Measurements from ENCODE around the gene DMXL2. TPM values are rescaled to one million over a fixed set of nuclear protein-coding genes. Genes with fewer than 3 reads are reported as not detected.

DMXL2 gene
- total and polyA plus RNA-seq, 10 donors, result 11.1 to 140 (median 66.4) TPM

DNA sequence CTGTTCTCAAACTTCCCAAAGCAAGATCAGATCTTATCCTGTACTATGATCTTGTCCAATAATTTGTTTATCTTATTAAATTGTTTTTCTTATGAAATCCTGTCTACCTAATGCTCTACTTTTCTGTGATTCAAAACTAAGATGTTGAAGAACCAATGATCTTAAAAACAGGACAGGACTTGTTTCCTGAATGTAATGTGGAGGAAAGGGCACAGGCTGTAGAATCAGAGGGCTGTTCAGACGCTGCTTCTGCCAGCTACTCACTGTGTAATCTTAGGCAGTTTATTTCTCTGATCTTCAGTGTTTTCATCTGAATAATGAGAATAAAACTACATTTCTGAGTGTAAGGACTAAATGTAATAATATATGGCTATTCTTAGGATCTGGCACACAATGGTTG is 20.1 kb upstream of the DMXL2 start:
- no peak for DNase-seq
- Histone ChIP-seq H3K27ac (peak overlapping the region in 1 of 8 donors; percentile 43), H3K4me1 (peaks cover 0 to 21% (median 0%) of the 10 kb centered on the region in 6 donors), H3K27me3 (replicated peaks in 1 of 7) (peaks cover 0 to 6% (median 0%) of the 10 kb centered on the region in 7 donors), H3K4me3 (no peak overlapping the region), H3K36me3 (no peaks in the 10 kb centered on the region), H3K9me3 (no peaks in the 10 kb centered on the region)
- TF ChIP-seq, protein P1, sequence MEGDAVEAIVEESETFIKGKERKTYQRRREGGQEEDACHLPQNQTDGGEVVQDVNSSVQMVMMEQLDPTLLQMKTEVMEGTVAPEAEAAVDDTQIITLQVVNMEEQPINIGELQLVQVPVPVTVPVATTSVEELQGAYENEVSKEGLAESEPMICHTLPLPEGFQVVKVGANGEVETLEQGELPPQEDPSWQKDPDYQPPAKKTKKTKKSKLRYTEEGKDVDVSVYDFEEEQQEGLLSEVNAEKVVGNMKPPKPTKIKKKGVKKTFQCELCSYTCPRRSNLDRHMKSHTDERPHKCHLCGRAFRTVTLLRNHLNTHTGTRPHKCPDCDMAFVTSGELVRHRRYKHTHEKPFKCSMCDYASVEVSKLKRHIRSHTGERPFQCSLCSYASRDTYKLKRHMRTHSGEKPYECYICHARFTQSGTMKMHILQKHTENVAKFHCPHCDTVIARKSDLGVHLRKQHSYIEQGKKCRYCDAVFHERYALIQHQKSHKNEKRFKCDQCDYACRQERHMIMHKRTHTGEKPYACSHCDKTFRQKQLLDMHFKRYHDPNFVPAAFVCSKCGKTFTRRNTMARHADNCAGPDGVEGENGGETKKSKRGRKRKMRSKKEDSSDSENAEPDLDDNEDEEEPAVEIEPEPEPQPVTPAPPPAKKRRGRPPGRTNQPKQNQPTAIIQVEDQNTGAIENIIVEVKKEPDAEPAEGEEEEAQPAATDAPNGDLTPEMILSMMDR (IDR thresholded peaks at IDR 0.05 in 8 of 11, conservative IDR thresholded peaks at IDR 0.05 in 3 of 11), result no peak
- no peak for TF ChIP-seq POLR2A (IDR thresholded peaks at IDR 0.05)
- no peak for TF ChIP-seq POLR2AphosphoS5 (IDR thresholded peaks at IDR 0.05)
- intact Hi-C loops (cut with DNase I; ENCODE audit: low total_unique reads), result no loop called here
- 65 to 75% (median 73%) methylated on average over 1 of the region's 1 CpG for WGBS, 5 donors

DNA sequence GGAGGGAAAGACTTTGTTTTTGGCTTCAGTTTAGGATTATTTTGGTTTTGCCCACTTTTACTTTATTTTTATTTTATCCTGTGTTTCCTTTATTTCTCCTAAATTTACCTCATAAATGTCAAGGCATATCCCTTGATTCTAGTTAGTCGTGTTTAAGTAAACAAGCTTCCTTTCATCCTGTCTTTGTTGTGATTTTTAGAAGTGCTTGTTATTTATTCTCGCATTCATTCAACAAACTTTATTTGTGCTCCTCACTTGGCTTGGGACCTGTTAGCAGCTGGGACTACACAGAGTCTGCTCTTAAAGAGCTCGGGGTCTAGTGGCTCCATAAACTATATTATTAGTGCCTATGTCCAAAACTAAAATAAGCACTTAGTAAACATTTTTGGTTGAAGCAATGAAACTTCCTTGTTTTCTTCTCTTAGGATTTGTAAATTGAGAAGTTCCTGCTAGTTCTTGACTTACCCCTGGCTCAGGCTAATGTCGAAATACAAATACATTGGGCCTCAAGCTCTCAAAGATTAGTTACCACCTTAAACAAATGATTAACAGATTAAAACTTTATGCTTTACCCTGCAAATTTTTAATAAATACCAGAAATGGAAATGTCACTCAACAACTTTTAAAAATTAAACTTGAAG is 19.0 kb upstream of the DMXL2 start:
- intact Hi-C loops (cut with DNase I; ENCODE audit: low total_unique reads), result no loop called here
- Histone ChIP-seq H3K36me3 (no peaks in the 10 kb centered on the region), H3K4me1 (peaks cover 0 to 12% (median 0%) of the 10 kb centered on the region in 6 donors), H3K4me3 (no peak overlapping the region), H3K27ac (peak overlapping the region in 3 of 8 donors; percentile 18 to 43 (median 43)), H3K9me3 (no peaks in the 10 kb centered on the region), H3K27me3 (replicated peaks in 1 of 7) (peaks cover 0 to 6% (median 0%) of the 10 kb centered on the region in 7 donors)
- 65 to 75% (median 68%) methylated on average over 4 of the region's 4 CpGs for WGBS, 5 donors
- no peak for DNase-seq
- TF ChIP-seq POLR2A (IDR thresholded peaks at IDR 0.05) (no peak), POLR2AphosphoS5 (IDR thresholded peaks at IDR 0.05) (no peak)
- TF ChIP-seq, protein P1 (IDR thresholded peaks at IDR 0.05 in 8 of 11, conservative IDR thresholded peaks at IDR 0.05 in 3 of 11), result no peak

DNA sequence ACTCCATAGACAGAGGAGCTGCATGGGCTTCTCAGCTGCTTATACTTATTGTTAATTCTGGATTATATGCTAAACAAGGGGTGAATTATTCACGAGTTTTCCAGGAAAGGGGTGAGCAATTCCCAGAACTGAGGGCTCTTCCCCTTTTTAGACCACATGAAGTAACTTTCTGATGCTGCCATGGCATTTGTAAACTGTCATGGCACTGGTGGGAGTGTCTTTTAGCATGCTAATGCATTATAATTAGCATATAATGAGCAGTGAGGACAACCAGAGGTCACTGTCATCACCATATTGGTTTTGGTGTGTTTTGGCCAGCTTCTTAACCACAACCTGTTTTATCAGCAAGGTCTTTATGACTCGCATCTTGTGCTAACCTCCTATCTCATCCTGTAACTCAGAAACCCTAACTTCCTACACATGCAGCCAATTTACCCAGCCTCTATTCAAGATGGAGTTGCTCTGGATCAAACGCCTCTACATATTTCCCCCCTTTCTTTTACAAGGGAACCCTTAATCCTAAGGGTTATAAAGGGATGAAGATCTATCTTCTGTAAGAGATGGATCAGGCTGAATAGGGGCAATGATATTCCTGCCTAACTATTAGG is 12.1 kb upstream of the DMXL2 start:
- WGBS, 5 donors, result 41 to 70% (median 48%) methylated on average over 3 of the region's 3 CpGs

DNA sequence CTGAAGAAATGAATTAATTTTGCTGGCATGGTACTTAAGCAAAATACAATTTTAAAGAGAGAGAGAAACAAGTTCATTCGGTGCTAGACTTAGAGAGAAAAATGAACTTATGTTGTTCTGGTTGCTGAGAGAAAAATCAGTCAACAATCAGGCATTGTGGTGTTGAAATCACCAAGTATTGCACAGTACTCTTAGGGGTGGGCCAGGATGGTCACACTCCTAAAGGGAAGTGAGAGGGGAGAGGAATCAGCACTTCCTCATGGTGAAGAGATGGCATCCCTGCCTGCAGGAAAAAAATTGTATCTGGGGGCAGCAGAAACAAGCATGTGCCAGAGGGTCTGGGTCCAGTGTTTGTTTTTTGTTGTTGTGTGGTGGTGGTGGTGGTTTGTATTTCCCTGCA is 7.0 kb upstream of the DMXL2 start:
- no peaks in the 10 kb centered on the region for H3K36me3 ChIP-seq
- H3K27me3 ChIP-seq (replicated peaks in 1 of 7), result no peaks in the 10 kb centered on the region
- TF ChIP-seq POLR2A (IDR thresholded peaks at IDR 0.05) (no peak), POLR2AphosphoS5 (IDR thresholded peaks at IDR 0.05) (peak in 1 of 3 donors; percentile 65)
- WGBS, 5 donors, result 36 to 81% (median 55%) methylated on average over 1 of the region's 1 CpG
- intact Hi-C loops (cut with DNase I; ENCODE audit: low total_unique reads), result no loop called here
- H3K9me3 ChIP-seq, result no peaks in the 10 kb centered on the region
- peaks cover 0 to 8% (median 0%) of the 10 kb centered on the region in 6 donors for H3K4me1 ChIP-seq
- peak overlapping the region in 1 of 8 donors; percentile 33 for H3K4me3 ChIP-seq
- no peak for DNase-seq
- H3K27ac ChIP-seq, result peak overlapping the region in 5 of 8 donors; percentile 2 to 82 (median 61)

More for the DNA sequence above, 12.1 kb upstream of the DMXL2 start:
- Histone ChIP-seq H3K9me3 (no peaks in the 10 kb centered on the region), H3K27me3 (replicated peaks in 1 of 7) (no peaks in the 10 kb centered on the region), H3K27ac (no peak overlapping the region), H3K4me3 (no peak overlapping the region), H3K36me3 (no peaks in the 10 kb centered on the region), H3K4me1 (peaks cover 0 to 7% (median 0%) of the 10 kb centered on the region in 6 donors)
- intact Hi-C loops (cut with DNase I; ENCODE audit: low total_unique reads), result no loop called here
- DNase-seq, result no peak
- TF ChIP-seq POLR2A (IDR thresholded peaks at IDR 0.05) (no peak), POLR2AphosphoS5 (IDR thresholded peaks at IDR 0.05) (no peak)
- TF ChIP-seq, protein P1 (IDR thresholded peaks at IDR 0.05 in 8 of 11, conservative IDR thresholded peaks at IDR 0.05 in 3 of 11), result no peak

Measured in spleen (tissue), 11 donors.